CD4-positive, CD25-positive, alpha-beta regulatory T cell (primary cell): ENCODE results near the gene ADAT3. TPM values are rescaled to one million over a fixed set of nuclear protein-coding genes. Genes with fewer than 3 reads are reported as not detected.

ENCODE experiments used
- ATAC-seq, 2 donors: fragments of 150-1000 bp; cut with Tn5 transposase; one replicate each; pipeline ENCODE4 v1.10.0; 2021; ENCODE audit warnings: low read depth in 2 of 2, moderate number of reproducible peaks in 2 of 2, moderate library complexity in 1 of 2
- DNase-seq, 3 donors: peaks; one replicate each; pipeline versions ENCODE4 v3.0.0 to v3.0.0-alpha.2; 2012 to 2022; ENCODE audit warnings: mixed read lengths in 1 of 3
- H3K27ac ChIP-seq: one replicate; pipeline ENCODE4 v1.7.0; 2013; ENCODE audit warnings: mild to moderate bottlenecking, low read length; ENCODE audit not compliant: insufficient read depth, poor library complexity, severe bottlenecking
- H3K27me3 ChIP-seq: one replicate; pipeline ENCODE4 v1.7.0; 2013; ENCODE audit warnings: low read length; ENCODE audit not compliant: control insufficient read depth, insufficient read depth
- H3K36me3 ChIP-seq: one replicate; pipeline ENCODE4 v1.7.0; 2013; ENCODE audit warnings: mild to moderate bottlenecking, low read length, moderate library complexity; ENCODE audit not compliant: control insufficient read depth, insufficient read depth
- H3K4me1 ChIP-seq: 2 replicates; pipeline ENCODE4 v1.7.0; 2013; ENCODE audit warnings: mild to moderate bottlenecking, low read length; ENCODE audit not compliant: insufficient read depth, control insufficient read depth, poor library complexity, severe bottlenecking
- H3K4me3 ChIP-seq: one replicate; pipeline ENCODE4 v1.7.0; 2013; ENCODE audit warnings: low read depth, mild to moderate bottlenecking, low read length, moderate library complexity
- H3K9me3 ChIP-seq, 2 experiments: 1 replicate in 1 of 2; 2 replicates in 1 of 2; pipeline ENCODE4 v1.7.0; 2013; ENCODE audit warnings: low read length in 2 of 2, mild to moderate bottlenecking in 1 of 2, moderate library complexity in 1 of 2; ENCODE audit not compliant: control insufficient read depth in 2 of 2
- H3K27ac Mint-ChIP-seq, 3 donors: one replicate each; pipeline ENCODE4 v1.8.0; 2020 to 2022; ENCODE audit warnings: mild to moderate bottlenecking in 3 of 3, mixed read lengths in 3 of 3, moderate library complexity in 2 of 3
- H3K27me3 Mint-ChIP-seq: one replicate; pipeline ENCODE4 v1.8.0; 2022; ENCODE audit warnings: mild to moderate bottlenecking, mixed read lengths
- H3K36me3 Mint-ChIP-seq: one replicate; pipeline ENCODE4 v1.8.0; 2020; ENCODE audit warnings: mixed read lengths
- H3K4me1 Mint-ChIP-seq, 4 donors: one replicate each; pipeline ENCODE4 v1.8.0; 2020 to 2022; ENCODE audit warnings: mixed read lengths in 4 of 4, mild to moderate bottlenecking in 1 of 4
- H3K4me3 Mint-ChIP-seq, 4 donors: one replicate each; pipeline ENCODE4 v1.8.0; 2020 to 2022; ENCODE audit warnings: mild to moderate bottlenecking in 4 of 4, mixed read lengths in 4 of 4, moderate library complexity in 3 of 4
- H3K9me3 Mint-ChIP-seq, 7 donors: one replicate each; pipeline ENCODE4 v1.8.0; 2020 to 2022; ENCODE audit warnings: mixed read lengths in 7 of 7, mild to moderate bottlenecking in 3 of 7, moderate library complexity in 2 of 7
- polyA plus RNA-seq, 4 donors: library from polyadenylated mRNA; unstranded; fragments of 300-500 nt; fragmentation: Illumina TruSeq; gene quantifications; one replicate each; pipeline ENCODE4 v1.2.3, GENCODE V29; 2021
- total RNA-seq: library from RNA; stranded (reverse); gene quantifications from one replicate; pipeline ENCODE4 v1.2.3, GENCODE V29; 2022

ADAT3 gene
- total and polyA plus RNA-seq, 5 donors from 2014 or later = 4.4 to 8.8 (median 6.3) TPM

DNA sequence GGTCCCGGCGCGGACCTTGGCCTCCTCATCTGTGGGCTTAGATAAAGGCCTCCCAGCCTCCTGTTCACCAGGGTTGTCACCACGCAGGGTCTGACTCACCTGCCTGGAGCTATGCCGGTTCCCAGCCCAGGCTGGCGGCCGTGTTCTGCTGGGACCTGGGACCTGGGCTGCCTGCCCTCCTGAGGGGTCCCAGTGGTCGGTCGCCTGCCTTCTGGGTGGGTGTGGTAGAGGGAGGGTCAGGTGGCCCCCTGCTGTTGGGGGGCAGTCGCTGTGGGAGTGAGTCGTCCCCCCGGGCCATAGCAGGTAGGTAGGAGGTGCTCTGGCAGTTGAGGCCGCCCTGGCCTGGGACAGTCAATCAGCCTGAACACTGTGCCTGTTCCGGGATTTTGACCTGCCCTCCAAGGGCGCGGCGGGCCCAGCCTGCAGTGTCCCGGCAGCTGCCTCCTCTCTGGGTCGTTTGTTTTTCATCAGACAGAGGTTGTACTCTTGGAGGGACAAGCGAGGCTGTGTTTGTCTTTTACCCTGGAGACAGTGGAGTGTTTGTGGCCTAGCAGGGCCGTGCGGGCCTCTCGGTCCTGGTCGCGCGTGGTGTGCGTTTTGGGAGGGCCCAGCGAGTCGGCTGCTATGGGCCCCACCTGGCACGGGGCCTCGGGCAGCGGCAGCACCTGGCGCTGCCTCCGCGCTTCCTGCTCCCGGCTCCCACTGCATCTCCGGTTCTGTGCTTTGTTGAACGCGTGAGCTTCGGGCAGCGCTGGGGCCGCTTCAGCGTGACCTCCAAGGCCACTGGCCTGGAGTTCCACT, 2.6 kb downstream of the ADAT3 start:
- DNase-seq = no peak
- Mint-ChIP-seq H3K36me3 (no peaks in the 10 kb centered on the region), H3K27ac (peak overlapping the region in 1 of 3 donors; percentile 9), H3K27me3 (no peaks in the 10 kb centered on the region), H3K4me3 (peak overlapping the region in 1 of 4 donors; percentile 65), H3K4me1 (peaks cover 0 to 39% (median 4%) of the 10 kb centered on the region in 4 donors), H3K9me3 (peaks cover 0 to 2% (median 0%) of the 10 kb centered on the region in 7 donors)
- no peak overlapping the region for H3K27ac ChIP-seq
- no peak for ATAC-seq
- H3K4me1 ChIP-seq = peaks cover 20% of the 10 kb centered on the region
- H3K36me3 ChIP-seq = peaks cover 1% of the 10 kb centered on the region
- no peaks in the 10 kb centered on the region for H3K9me3 ChIP-seq
- H3K4me3 ChIP-seq = no peak overlapping the region
- H3K27me3 ChIP-seq = no peaks in the 10 kb centered on the region

DNA sequence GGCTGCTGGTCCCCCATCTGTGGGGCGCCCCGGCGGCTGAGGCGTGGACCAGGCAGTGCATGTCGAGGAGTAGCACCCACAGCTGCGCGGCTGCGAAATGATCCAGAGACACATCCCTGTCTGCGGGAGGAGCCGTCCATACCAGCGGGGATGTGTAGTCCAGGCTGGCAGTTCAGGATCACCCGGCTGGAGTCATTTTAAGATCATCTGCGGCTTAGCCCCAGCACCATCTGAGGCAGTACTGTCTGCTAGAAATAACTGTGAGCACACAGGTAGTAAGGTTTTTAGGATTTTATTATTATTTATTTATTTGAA, 3.1 kb downstream of the ADAT3 start:
- Mint-ChIP-seq H3K4me3 (peak overlapping the region in 2 of 4 donors; percentile 47 to 64), H3K27me3 (no peaks in the 10 kb centered on the region), H3K36me3 (peaks cover 1% of the 10 kb centered on the region), H3K9me3 (peaks cover 0 to 2% (median 0%) of the 10 kb centered on the region in 7 donors), H3K27ac (no peak overlapping the region), H3K4me1 (peaks cover 0 to 35% (median 4%) of the 10 kb centered on the region in 4 donors)
- H3K9me3 ChIP-seq = no peaks in the 10 kb centered on the region
- no peaks in the 10 kb centered on the region for H3K27me3 ChIP-seq
- H3K4me3 ChIP-seq = no peak overlapping the region
- H3K4me1 ChIP-seq = peaks cover 20% of the 10 kb centered on the region
- no peak overlapping the region for H3K27ac ChIP-seq
- DNase-seq = no peak
- ATAC-seq = no peak
- peaks cover 3% of the 10 kb centered on the region for H3K36me3 ChIP-seq

DNA sequence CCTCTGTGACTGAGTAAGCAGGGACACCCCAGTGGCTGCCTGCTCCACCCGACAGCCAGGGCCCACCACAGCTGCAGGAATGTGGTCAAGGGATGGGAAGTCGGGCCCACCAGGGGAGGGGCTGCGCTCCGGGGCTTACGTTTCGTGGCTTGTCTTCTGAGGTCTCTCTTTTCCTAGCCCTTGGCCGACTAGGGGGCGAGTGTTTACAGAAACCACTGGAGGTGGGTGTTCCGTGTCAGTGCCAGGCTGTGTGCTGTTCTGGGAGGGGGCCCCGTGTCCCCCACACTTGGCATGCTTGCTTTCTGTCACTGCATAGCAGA, 4.5 kb downstream of the ADAT3 start:
- Histone ChIP-seq H3K27ac (no peak overlapping the region), H3K4me3 (no peak overlapping the region), H3K4me1 (peaks cover 19% of the 10 kb centered on the region), H3K36me3 (peaks cover 3% of the 10 kb centered on the region), H3K27me3 (no peaks in the 10 kb centered on the region), H3K9me3 (no peaks in the 10 kb centered on the region)
- H3K4me3 Mint-ChIP-seq = peak overlapping the region in 2 of 4 donors; percentile 10 to 77
- ATAC-seq = no peak
- no peak for DNase-seq
- H3K4me1 Mint-ChIP-seq = peaks cover 0 to 28% (median 4%) of the 10 kb centered on the region in 4 donors
- H3K27me3 Mint-ChIP-seq = no peaks in the 10 kb centered on the region
- no peak overlapping the region for H3K27ac Mint-ChIP-seq
- peaks cover 3% of the 10 kb centered on the region for H3K36me3 Mint-ChIP-seq
- H3K9me3 Mint-ChIP-seq = no peaks in the 10 kb centered on the region

DNA sequence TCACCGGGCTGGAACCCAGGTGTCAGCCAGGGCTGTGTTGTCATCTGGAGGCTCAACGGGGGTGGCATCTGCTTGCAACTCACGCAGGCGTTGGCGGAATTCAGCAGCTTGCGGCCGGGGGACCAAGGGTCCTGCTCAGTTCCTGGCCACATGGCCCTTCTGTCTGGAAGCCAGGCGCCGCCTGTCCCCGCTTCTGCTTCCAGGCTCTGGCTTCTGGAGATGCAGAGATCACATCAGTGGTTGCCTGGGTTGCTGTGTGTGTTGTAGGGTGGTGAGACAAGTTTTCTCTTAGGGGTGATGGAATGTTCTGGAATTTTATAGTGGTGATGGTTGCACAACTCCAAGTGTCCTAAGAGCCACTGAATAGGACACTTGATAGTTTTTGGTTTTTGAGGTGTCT, 5.0 kb downstream of the ADAT3 start:
- Mint-ChIP-seq H3K36me3 (peaks cover 3% of the 10 kb centered on the region), H3K4me1 (peaks cover 0 to 25% (median 4%) of the 10 kb centered on the region in 4 donors), H3K27ac (peak overlapping the region in 1 of 3 donors; percentile 78), H3K4me3 (peak overlapping the region in 2 of 4 donors; percentile 32 to 77), H3K27me3 (no peaks in the 10 kb centered on the region), H3K9me3 (no peaks in the 10 kb centered on the region)
- Histone ChIP-seq H3K4me1 (peaks cover 16% of the 10 kb centered on the region), H3K9me3 (no peaks in the 10 kb centered on the region), H3K4me3 (no peak overlapping the region), H3K36me3 (peaks cover 3% of the 10 kb centered on the region), H3K27me3 (no peaks in the 10 kb centered on the region), H3K27ac (no peak overlapping the region)
- DNase-seq (no peak), ATAC-seq (no peak)

DNA sequence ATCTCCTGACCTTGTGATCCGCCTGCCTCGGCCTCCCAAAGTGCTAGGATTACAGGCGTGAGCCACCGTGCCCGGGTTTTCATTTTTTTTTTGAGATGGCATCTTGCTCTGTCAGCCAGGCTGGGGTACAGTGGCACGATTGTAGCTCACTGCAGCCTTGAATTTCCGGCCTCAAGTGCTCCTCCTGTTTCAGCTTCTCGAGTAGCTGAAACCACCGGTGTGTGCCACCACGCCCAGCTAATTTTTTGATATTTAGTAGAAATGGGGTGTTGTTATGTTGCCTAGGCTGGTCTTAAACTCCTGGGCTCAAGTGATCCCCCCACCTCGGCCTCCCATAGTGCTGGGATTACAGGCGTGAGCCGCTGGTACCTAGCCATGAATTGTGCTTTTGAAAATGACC, 5.9 kb downstream of the ADAT3 start:
- ATAC-seq (no peak), DNase-seq (peak in 1 of 3 donors; percentile 34)
- Histone ChIP-seq H3K9me3 (no peaks in the 10 kb centered on the region), H3K36me3 (peaks cover 3% of the 10 kb centered on the region), H3K27me3 (no peaks in the 10 kb centered on the region), H3K27ac (no peak overlapping the region), H3K4me3 (no peak overlapping the region), H3K4me1 (peaks cover 9% of the 10 kb centered on the region)
- H3K4me3 Mint-ChIP-seq = peak overlapping the region in 2 of 4 donors; percentile 27 to 77
- H3K27ac Mint-ChIP-seq = no peak overlapping the region
- H3K36me3 Mint-ChIP-seq = peaks cover 3% of the 10 kb centered on the region
- peaks cover 0 to 20% (median under 1%) of the 10 kb centered on the region in 4 donors for H3K4me1 Mint-ChIP-seq
- no peaks in the 10 kb centered on the region for H3K9me3 Mint-ChIP-seq
- no peaks in the 10 kb centered on the region for H3K27me3 Mint-ChIP-seq

DNA sequence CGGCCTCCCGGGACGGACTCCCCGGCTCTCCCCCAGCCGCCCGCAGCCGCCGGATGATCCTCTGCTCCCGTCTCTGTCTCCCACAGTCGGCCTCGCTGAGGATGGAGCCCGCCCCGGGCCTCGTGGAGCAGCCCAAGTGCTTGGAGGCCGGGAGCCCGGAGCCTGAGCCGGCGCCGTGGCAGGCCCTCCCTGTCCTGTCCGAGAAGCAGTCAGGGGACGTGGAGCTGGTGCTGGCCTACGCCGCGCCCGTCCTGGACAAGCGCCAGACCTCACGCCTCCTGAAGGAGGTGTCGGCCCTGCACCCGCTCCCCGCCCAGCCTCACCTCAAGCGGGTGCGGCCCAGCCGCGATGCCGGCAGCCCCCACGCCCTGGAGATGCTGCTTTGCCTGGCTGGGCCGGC, 6.8 kb downstream of the ADAT3 start:
- Mint-ChIP-seq H3K4me1 (peaks cover 0 to 20% (median under 1%) of the 10 kb centered on the region in 4 donors), H3K4me3 (no peak overlapping the region), H3K9me3 (no peaks in the 10 kb centered on the region), H3K27me3 (no peaks in the 10 kb centered on the region), H3K36me3 (peaks cover 3% of the 10 kb centered on the region), H3K27ac (no peak overlapping the region)
- ATAC-seq (no peak), DNase-seq (no peak)
- Histone ChIP-seq H3K27me3 (no peaks in the 10 kb centered on the region), H3K4me1 (peaks cover 8% of the 10 kb centered on the region), H3K9me3 (no peaks in the 10 kb centered on the region), H3K36me3 (peaks cover 3% of the 10 kb centered on the region), H3K27ac (no peak overlapping the region), H3K4me3 (no peak overlapping the region)

DNA sequence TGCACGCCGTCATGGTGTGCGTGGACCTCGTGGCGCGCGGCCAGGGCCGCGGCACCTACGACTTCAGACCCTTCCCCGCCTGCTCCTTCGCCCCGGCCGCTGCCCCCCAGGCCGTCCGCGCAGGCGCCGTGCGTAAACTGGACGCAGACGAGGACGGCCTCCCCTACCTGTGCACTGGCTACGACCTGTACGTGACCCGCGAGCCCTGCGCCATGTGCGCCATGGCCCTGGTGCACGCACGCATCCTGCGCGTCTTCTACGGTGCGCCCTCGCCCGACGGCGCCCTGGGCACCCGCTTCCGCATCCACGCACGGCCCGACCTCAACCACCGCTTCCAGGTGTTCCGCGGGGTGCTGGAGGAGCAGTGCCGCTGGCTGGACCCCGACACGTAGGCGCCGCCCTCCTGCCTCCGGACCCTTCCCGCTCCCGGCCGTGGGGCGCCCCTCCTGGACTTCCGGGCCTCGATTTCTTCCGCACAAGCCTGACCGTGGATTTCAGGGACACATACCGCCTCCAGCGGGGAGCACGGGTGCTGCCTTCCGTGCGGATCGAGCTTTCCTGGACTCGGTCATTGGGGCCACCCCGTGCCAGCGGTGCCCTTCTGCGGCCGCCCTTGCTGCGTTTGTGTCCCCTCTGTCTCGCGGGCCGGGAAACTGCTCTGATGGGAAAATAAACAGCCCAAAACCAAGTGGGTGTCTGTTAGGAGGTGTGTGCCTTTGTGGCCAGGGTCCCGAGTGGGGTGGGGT, 7.7 kb downstream of the ADAT3 start:
- peaks cover 0 to 17% (median under 1%) of the 10 kb centered on the region in 4 donors for H3K4me1 Mint-ChIP-seq
- H3K36me3 ChIP-seq = peaks cover 3% of the 10 kb centered on the region
- ATAC-seq (no peak), DNase-seq (no peak)
- no peaks in the 10 kb centered on the region for H3K27me3 Mint-ChIP-seq
- H3K27ac ChIP-seq = no peak overlapping the region
- peaks cover 8% of the 10 kb centered on the region for H3K4me1 ChIP-seq
- H3K27ac Mint-ChIP-seq = no peak overlapping the region
- no peaks in the 10 kb centered on the region for H3K27me3 ChIP-seq
- H3K9me3 ChIP-seq = no peaks in the 10 kb centered on the region
- no peak overlapping the region for H3K4me3 ChIP-seq
- no peak overlapping the region for H3K4me3 Mint-ChIP-seq
- no peaks in the 10 kb centered on the region for H3K9me3 Mint-ChIP-seq
- peaks cover 3% of the 10 kb centered on the region for H3K36me3 Mint-ChIP-seq
